ENCODE measurements around the gene GCN1. TPM values are rescaled to one million over a fixed set of nuclear protein-coding genes. Genes with fewer than 3 reads are reported as not detected.

The GCN1 gene
- total RNA-seq, 2 experiments from 2014 or later: 130 to 137 TPM

DNA sequence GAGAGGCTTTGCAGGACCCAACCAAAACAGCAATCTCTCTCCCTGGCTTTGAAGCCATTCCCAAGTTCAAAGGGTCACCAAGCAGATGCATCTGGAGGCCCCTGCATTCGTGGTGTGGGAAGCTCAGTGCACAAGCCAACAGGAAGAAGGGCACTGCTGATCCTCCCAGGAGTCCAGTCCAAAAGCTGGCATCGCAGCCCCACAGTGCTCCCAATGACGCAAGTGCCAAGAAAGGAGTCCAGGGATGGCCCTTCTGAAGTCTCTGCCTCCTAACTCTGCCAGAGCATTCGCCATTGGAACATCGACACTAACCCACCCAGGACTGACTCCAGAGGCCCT is 45.9 kb upstream of the GCN1 start:
- DNase-seq (no peak), ATAC-seq (no peak)
- intact Hi-C loops (cut with micrococcal nuclease): no loop called here
- H3K27me3 Mint-ChIP-seq: no peaks in the 10 kb centered on the region
- no peak overlapping the region for H3K4me3 Mint-ChIP-seq
- TF ChIP-seq, protein P1, sequence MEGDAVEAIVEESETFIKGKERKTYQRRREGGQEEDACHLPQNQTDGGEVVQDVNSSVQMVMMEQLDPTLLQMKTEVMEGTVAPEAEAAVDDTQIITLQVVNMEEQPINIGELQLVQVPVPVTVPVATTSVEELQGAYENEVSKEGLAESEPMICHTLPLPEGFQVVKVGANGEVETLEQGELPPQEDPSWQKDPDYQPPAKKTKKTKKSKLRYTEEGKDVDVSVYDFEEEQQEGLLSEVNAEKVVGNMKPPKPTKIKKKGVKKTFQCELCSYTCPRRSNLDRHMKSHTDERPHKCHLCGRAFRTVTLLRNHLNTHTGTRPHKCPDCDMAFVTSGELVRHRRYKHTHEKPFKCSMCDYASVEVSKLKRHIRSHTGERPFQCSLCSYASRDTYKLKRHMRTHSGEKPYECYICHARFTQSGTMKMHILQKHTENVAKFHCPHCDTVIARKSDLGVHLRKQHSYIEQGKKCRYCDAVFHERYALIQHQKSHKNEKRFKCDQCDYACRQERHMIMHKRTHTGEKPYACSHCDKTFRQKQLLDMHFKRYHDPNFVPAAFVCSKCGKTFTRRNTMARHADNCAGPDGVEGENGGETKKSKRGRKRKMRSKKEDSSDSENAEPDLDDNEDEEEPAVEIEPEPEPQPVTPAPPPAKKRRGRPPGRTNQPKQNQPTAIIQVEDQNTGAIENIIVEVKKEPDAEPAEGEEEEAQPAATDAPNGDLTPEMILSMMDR (IDR thresholded peaks at IDR 0.05): no peak
- ChIA-PET CTCF (interaction anchor here (3.7 to 7.1 kb wide), 3 partner anchors 9 to 25 kb away, joined by 22 to 65 read pairs (median 61); partner anchors contain the start of gene PXN), POLR2A (interaction anchor here (0.8 to 7.8 kb wide), 9 partner anchors 9 to 51 kb away, joined by 3 to 82 read pairs (median 5); partner anchors contain the start of genes RNU4-1, RNU4-2 and RPLP0)
- no peaks in the 10 kb centered on the region for H3K9me3 Mint-ChIP-seq
- H3K27ac Mint-ChIP-seq: no peak overlapping the region
- H3K36me3 Mint-ChIP-seq (ENCODE audit: low read depth): no peaks in the 10 kb centered on the region
- H3K4me1 Mint-ChIP-seq (ENCODE audit: low read depth): peaks cover 62% of the 10 kb centered on the region

DNA sequence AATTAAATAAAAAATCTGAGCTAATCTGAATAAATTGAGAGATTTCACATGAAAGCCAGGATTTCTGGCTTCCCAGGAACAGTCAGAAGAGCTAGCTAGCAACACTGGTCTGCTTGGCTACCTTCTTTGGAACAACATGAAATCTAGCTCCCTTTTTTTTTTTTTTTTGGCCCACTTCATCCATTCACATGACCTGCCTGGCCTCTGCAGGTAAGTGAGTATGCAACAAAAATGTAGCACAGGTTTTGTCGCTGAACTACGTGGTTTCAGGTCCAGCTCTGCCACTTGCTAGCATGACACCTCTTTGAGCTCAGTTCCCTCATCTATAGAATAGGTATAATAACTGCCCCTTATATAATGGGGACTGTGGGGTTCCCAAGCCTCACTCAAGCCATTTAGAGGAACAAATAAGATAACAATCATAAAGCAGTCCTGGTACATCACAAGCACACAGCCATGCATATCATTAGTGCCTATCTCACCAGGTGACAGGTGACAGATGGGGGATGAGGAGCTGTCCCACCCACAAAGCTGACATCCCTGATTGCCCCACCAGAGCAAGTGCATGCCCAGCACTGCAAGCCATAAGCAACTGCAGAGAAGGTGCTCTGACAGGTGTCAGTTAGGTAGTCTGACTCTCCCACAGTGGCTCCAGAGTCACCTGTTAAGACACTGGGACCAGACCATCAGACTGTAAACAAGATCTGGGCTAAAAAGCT is 45.4 kb upstream of the GCN1 start:
- H3K27ac Mint-ChIP-seq: no peak overlapping the region

DNA sequence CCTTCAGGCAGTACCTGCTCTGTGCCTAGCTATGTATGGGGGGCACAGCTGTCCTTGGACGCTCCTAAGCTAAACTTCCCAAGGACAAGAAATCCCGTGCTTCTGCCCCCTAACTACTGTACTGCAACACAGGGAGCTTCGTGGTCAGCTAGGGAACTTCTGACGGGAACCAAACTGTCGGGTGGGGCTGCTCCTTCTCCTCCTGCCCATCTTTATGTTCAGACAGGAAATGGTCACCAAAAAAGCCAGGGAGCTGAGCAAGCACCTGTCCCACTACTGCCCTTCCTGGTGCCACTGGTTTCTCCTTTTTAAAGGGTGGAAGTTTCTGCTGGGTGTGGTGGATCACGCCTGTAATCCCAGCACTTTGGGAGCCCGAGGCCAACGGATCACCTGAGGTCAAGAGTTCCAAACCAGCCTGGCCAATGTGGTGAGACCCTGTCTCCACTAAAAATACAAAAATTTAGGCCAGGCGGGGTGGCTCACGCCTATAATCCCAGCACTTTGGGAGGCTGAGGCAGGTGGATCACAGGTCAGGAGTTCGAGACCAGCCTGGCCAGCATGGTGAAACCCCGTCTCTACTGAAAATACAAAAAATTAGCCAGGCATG is 44.4 kb upstream of the GCN1 start:
- no peak for ATAC-seq
- H3K36me3 Mint-ChIP-seq (ENCODE audit: low read depth): no peaks in the 10 kb centered on the region
- ChIA-PET CTCF (interaction anchor here (1.1 to 7.1 kb wide), 6 partner anchors 11 to 38 kb away, joined by 3 to 65 read pairs (median 13); partner anchors contain the start of genes PXN and RPLP0), POLR2A (interaction anchor here (0.6 to 7.8 kb wide), 7 partner anchors 11 to 1650 kb away, joined by 3 to 82 read pairs (median 4); partner anchors contain the start of genes PXN, RNU4-1, RNU4-2 and RPLP0)
- H3K4me1 Mint-ChIP-seq (ENCODE audit: low read depth): peaks cover 66% of the 10 kb centered on the region
- TF ChIP-seq, protein P1 (IDR thresholded peaks at IDR 0.05): no peak
- DNase-seq: no peak
- H3K9me3 Mint-ChIP-seq: no peaks in the 10 kb centered on the region
- H3K27ac Mint-ChIP-seq: no peak overlapping the region
- no peak overlapping the region for H3K4me3 Mint-ChIP-seq
- no peaks in the 10 kb centered on the region for H3K27me3 Mint-ChIP-seq
- intact Hi-C loops (cut with micrococcal nuclease): no loop called here

More for the DNA sequence above, 45.4 kb upstream of the GCN1 start:
- TF ChIP-seq, protein P1 (IDR thresholded peaks at IDR 0.05): no peak
- CTCF ChIA-PET: interaction anchor here (1.4 to 7.1 kb wide), 4 partner anchors 10 to 26 kb away, joined by 4 to 65 read pairs (median 42); partner anchors contain the start of gene PXN
- Mint-ChIP-seq H3K4me3 (no peak overlapping the region), H3K27me3 (no peaks in the 10 kb centered on the region), H3K9me3 (no peaks in the 10 kb centered on the region), H3K4me1 (ENCODE audit: low read depth) (peaks cover 62% of the 10 kb centered on the region), H3K36me3 (ENCODE audit: low read depth) (no peaks in the 10 kb centered on the region)
- intact Hi-C loops (cut with micrococcal nuclease): no loop called here
- no peak for DNase-seq
- no peak for ATAC-seq
- POLR2A ChIA-PET: interaction anchor here (0.7 to 7.8 kb wide), 10 partner anchors 9 to 52 kb away, joined by 3 to 82 read pairs (median 5); partner anchors contain the start of genes RNU4-1, RNU4-2 and RPLP0

DNA sequence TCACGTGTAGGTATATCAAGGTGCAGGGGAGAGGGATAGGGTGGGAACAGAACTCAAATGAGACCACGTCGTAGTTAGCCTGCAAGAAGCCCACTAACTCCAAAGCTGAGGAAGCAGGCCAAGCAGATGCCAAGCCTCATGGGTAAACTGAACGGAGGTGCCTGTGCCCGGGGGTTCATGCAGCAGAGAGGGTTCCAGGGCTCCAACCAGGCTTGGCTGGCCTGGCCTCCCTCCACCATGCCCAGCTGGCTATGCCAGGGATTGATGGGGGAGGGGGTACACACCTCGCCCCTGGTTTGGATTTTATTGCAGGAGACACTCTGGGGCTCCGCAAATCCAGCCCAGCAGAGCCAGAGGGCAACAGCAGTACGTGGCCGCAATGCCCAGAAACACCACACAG is 43.7 kb upstream of the GCN1 start:
- Mint-ChIP-seq H3K4me3 (no peak overlapping the region), H3K36me3 (ENCODE audit: low read depth) (no peaks in the 10 kb centered on the region), H3K4me1 (ENCODE audit: low read depth) (peaks cover 65% of the 10 kb centered on the region), H3K27ac (no peak overlapping the region), H3K9me3 (no peaks in the 10 kb centered on the region), H3K27me3 (no peaks in the 10 kb centered on the region)
- POLR2A ChIA-PET: interaction anchor here (0.6 to 7.8 kb wide), 9 partner anchors 10 to 1651 kb away, joined by 3 to 82 read pairs (median 4); partner anchors contain the start of genes PXN, RNU4-1, RNU4-2 and RPLP0
- intact Hi-C loops (cut with micrococcal nuclease): no loop called here
- DNase-seq (no peak), ATAC-seq (no peak)
- TF ChIP-seq, protein P1 (IDR thresholded peaks at IDR 0.05): no peak
- CTCF ChIA-PET: interaction anchor here (1.1 to 7.1 kb wide), 5 partner anchors 11 to 37 kb away, joined by 3 to 65 read pairs (median 22); partner anchors contain the start of genes PXN and RPLP0
